Body of pancreas (tissue), 4 donors: ENCODE results near the gene RNLS. TPM values are rescaled to one million over a fixed set of nuclear protein-coding genes. Genes with fewer than 3 reads are reported as not detected.

Experiments
- ATAC-seq: fragments of 150-250 bp; one replicate; pipeline ENCODE4 v1.9.1; 2016
- DNase-seq, 4 donors: peaks; one replicate each; pipeline ENCODE4 v3.0.0-alpha.2; 2019
- H3K27ac ChIP-seq, 4 donors: fragments of 200-600 bp; sonication (generic); 1 replicate in 3 of 4; 2 replicates in 1 of 4; pipeline versions ENCODE4 v1.5.1 to v1.6.1; 2016 to 2019; ENCODE audit warnings: mild to moderate bottlenecking in 1 of 4, mixed read lengths in 1 of 4, moderate library complexity in 1 of 4
- H3K27me3 ChIP-seq, 2 donors: fragments of 200-600 bp; sonication (generic); one replicate each; pipeline ENCODE4 v1.6.0; 2016; ENCODE audit warnings: mild to moderate bottlenecking in 1 of 2
- H3K36me3 ChIP-seq, 2 donors: fragments of 200-600 bp; sonication (generic); replicated peaks in 1 of 2; 2 replicates each; pipeline ENCODE4 v1.5.1; 2016; ENCODE audit warnings: low read depth in 2 of 2; ENCODE audit not compliant: insufficient read depth in 1 of 2
- H3K4me1 ChIP-seq: fragments of 200-600 bp; sonication (generic); one replicate; pipeline ENCODE4 v1.6.0; 2016
- H3K4me3 ChIP-seq, 2 donors: fragments of 200-600 bp; sonication (generic); 1 replicate in 1 of 2; 2 replicates in 1 of 2; pipeline ENCODE4 v1.5.1; 2016 to 2019
- H3K9me3 ChIP-seq, 3 donors: fragments of 200-600 bp; sonication (generic); 1 replicate in 2 of 3; 2 replicates in 1 of 3; pipeline ENCODE4 v1.5.1; 2016
- CTCF ChIP-seq, 7 experiments: fragments of 450-650 bp in 4 of 7; fragments of 200-600 bp in 3 of 7; sonication (generic) in 3 of 7; IDR thresholded peaks; one replicate each; pipeline ENCODE4 v1.5.1; 2016 to 2019; ENCODE audit warnings: antibody characterized with exemption in 7 of 7
- POLR2A ChIP-seq, 3 donors: fragments of 450-650 bp; IDR thresholded peaks; one replicate each; pipeline ENCODE4 v1.6.1; 2016; ENCODE audit warnings: antibody characterized with exemption in 3 of 3, mild to moderate bottlenecking in 2 of 3
- WGBS, 2 donors: methylation state at CpG; one replicate each; pipeline ENCODE4 v1.1.5; 2017; 5-methylcytosine and 5-hydroxymethylcytosine counted together
- intact Hi-C: fragments of 100-400 bp; cut with DNase I; formaldehyde crosslinking; loops from one replicate; pipeline ENCODE4 v1.15.1; 2023
- total RNA-seq, 2 donors: library from RNA; depleted of rRNA; stranded (reverse); fragments of >200 nt; gene quantifications; one replicate each; pipeline ENCODE4 v1.1.0, GENCODE V29; 2016

The RNLS gene
- total RNA-seq, 2 donors from 2014 or later = 7.9 to 26.5 TPM

- intact Hi-C loops = no loop called here
- H3K27me3 ChIP-seq = no peaks in the 10 kb centered on the region
- H3K9me3 ChIP-seq = no peaks in the 10 kb centered on the region
- ATAC-seq (no peak), DNase-seq (no peak)
- no peaks in the 10 kb centered on the region for H3K36me3 ChIP-seq
- no peak overlapping the region for H3K27ac ChIP-seq
- TF ChIP-seq POLR2A (IDR thresholded peaks at IDR 0.05) = no peak
- no peak for TF ChIP-seq CTCF (IDR thresholded peaks at IDR 0.05)
- H3K4me3 ChIP-seq = no peak overlapping the region
- H3K4me1 ChIP-seq = no peaks in the 10 kb centered on the region
- WGBS, 2 donors = 54 to 67% methylated on average over 2 of the region's 2 CpGs
Measured at GRCh38 chr10:88512599-88512998, 70.5 kb downstream of the RNLS start.

- Histone ChIP-seq H3K4me1 (no peaks in the 10 kb centered on the region), H3K27ac (no peak overlapping the region), H3K4me3 (no peak overlapping the region), H3K27me3 (no peaks in the 10 kb centered on the region), H3K36me3 (no peaks in the 10 kb centered on the region), H3K9me3 (no peaks in the 10 kb centered on the region)
- no peak for TF ChIP-seq CTCF (IDR thresholded peaks at IDR 0.05)
- TF ChIP-seq POLR2A (IDR thresholded peaks at IDR 0.05) = no peak
- ATAC-seq = no peak
- 33 to 85% methylated on average over 3 of the region's 3 CpGs for WGBS, 2 donors
- DNase-seq = no peak
- intact Hi-C loops = no loop called here
Measured at GRCh38 chr10:88508796-88509195, 74.3 kb downstream of the RNLS start.

DNA sequence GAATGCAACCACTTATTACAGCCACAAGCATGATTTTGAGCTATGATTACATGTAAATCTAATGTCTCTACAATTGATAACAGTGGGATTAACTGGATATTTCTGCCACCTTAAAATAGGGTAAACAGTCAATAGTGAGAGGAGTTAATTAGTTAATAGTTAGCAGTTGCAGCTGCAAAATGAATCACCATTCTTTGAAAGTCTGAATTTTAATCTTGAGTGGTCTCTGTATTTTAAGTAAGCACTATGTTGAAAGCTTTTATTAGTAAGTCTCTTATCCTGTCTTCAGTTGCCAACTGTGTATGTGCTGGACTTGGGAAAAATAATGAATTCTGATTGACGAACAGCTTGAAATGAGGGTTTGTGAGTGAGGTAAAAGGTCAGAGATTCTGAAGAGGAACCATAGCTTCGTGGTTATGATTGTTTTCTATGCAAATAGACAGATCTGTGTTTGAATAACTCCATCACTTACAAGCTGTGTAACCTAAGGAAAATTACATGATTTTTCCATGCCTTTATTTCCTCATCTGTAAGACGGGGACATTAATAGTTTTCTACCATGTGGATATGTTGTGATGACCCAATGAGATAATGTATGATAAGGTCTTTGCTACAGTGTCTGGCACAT, 75.2 kb downstream of the RNLS start:
- TF ChIP-seq CTCF (IDR thresholded peaks at IDR 0.05) (no peak), POLR2A (IDR thresholded peaks at IDR 0.05) (no peak)
- 75 to 80% methylated on average over 3 of the region's 3 CpGs for WGBS, 2 donors
- Histone ChIP-seq H3K27me3 (no peaks in the 10 kb centered on the region), H3K4me1 (no peaks in the 10 kb centered on the region), H3K4me3 (no peak overlapping the region), H3K27ac (no peak overlapping the region), H3K9me3 (no peaks in the 10 kb centered on the region), H3K36me3 (no peaks in the 10 kb centered on the region)
- intact Hi-C loops = no loop called here
- DNase-seq (no peak), ATAC-seq (no peak)

- ATAC-seq (no peak), DNase-seq (no peak)
- H3K9me3 ChIP-seq = no peaks in the 10 kb centered on the region
- no peak overlapping the region for H3K27ac ChIP-seq
- WGBS, 2 donors = 58 to 81% methylated on average over 1 of the region's 1 CpG
- intact Hi-C loops = no loop called here
- H3K27me3 ChIP-seq = no peaks in the 10 kb centered on the region
- no peaks in the 10 kb centered on the region for H3K36me3 ChIP-seq
- H3K4me3 ChIP-seq = no peak overlapping the region
- no peak for TF ChIP-seq CTCF (IDR thresholded peaks at IDR 0.05)
- TF ChIP-seq POLR2A (IDR thresholded peaks at IDR 0.05) = no peak
- no peaks in the 10 kb centered on the region for H3K4me1 ChIP-seq
Measured at GRCh38 chr10:88507404-88507803, 75.7 kb downstream of the RNLS start.

DNA sequence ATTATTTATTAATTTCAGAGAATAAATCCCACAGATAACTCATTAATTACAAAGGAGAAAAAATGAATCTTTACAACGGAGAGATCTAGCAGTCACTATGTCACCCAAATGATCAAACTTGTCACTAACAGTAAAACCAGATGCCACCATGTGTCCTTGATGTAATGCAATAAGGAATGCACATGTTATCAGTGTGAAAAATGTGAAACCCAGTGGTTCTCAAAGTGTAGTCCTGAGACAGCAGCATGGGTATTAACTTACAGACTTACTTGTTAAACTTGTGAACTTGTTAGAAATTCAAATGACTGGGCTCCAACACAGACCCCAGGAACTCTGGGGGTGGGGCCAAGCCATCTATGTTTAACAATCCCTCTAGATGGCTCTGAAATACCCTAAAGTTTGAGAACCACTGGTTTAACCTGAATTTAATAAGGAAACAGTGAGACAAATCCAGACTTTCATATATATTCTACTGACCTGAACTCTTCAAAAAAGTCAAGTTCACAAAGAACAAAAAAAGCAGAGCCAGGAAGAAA, 77.4 kb downstream of the RNLS start:
- no peak overlapping the region for H3K27ac ChIP-seq
- intact Hi-C loops = no loop called here
- no peak for ATAC-seq
- H3K36me3 ChIP-seq = no peaks in the 10 kb centered on the region
- H3K9me3 ChIP-seq = no peaks in the 10 kb centered on the region
- no peaks in the 10 kb centered on the region for H3K4me1 ChIP-seq
- TF ChIP-seq CTCF (IDR thresholded peaks at IDR 0.05) (no peak), POLR2A (IDR thresholded peaks at IDR 0.05) (no peak)
- no peak overlapping the region for H3K4me3 ChIP-seq
- no peaks in the 10 kb centered on the region for H3K27me3 ChIP-seq
- DNase-seq = no peak
- WGBS, 2 donors = 79 to 82% methylated on average over 1 of the region's 1 CpG
